HG02938 (cell line): ENCODE results near the gene NFAT5.

ENCODE experiments used
- ATAC-seq: cut with Tn5 transposase; IDR thresholded peaks from one replicate; pipeline ENCODE4 v1.9.1; 2021; ENCODE audit warnings: mild to moderate bottlenecking, moderate library complexity; ENCODE audit not compliant: unreplicated experiment

The NFAT5 gene

DNA sequence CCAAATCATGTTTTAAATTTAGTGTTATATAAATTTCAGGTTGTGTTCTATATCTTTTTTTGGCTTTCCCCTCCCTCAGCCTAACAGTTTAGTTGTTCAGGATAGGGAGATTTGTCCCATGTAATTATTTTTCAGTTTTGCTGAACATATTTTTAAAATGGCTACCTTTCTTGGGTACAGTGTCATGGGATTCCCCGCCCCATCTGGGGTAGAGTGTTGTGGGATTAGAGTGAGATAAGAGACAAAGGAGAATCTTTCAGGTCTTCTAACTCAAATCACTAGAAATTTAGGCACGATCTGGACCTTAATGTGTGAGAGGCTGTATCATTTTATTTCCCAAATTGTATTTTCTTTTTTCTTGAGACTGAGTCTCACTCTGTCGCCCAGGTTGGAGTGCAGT lies 24.8 kb downstream of the NFAT5 start:
- no peak for ATAC-seq

DNA sequence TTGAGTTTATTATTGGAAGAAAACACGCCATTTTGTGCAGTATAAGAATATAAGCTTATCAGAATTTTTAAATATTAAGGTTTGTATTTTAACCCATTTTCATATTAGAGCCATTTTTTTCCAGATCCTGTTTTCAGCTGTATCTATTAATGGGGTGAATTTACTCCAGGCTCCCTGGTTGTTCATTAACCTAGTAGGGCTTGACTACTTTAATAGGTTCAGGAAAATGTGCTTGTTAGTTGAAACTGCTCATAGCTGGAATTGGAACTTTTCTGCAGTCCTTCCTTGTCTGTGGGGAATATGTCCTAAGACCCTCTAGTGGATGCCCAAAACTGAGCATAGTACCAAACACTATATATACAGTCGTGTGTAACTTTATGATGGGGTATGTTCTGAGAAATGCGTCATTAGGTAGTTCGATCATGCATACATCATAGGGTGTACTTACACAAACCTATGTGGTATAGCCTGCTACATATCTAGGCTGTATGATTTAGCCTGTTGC lies 28.0 kb downstream of the NFAT5 start:
- no peak for ATAC-seq

DNA sequence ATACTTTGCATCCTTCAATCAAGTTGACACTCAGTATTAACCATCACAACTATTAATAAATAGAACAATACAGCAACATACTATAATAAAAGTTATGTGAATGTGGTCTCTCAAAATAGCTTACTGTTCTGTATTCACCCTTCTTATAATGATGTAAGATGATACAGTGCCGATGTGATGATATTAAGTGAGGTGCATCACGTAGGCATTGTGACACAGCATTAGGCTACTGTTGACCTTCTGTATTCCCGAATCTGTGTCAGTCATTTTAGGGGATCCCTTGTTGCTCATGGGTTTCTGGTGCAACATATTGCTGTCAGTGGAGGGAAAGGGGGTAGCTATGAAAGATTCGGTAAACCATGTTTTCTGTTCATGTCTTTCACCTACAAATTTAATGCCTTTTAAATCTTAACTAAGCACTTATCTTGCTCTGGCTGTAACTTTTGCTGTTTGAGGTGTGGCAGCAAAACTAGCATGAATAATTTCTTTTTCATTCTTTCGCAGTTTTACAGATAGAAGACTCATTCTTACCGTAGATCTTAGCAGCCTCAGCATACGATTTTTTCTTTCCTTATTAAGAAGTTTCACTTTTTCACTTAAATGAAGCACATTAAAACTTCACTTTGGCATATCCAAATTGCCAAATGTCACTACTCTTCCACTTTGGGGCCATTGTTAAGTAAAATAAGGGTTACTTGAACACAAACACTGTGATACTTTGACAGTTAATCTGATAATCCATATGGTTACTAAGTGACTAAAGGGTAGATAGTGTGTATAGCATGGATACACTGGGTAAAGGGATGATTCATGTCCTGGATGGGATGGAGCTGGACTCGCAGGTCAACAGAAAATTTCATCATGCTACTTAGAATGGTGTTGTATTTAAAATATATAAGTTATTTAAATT lies 29.6 kb downstream of the NFAT5 start:
- ATAC-seq, result no peak

DNA sequence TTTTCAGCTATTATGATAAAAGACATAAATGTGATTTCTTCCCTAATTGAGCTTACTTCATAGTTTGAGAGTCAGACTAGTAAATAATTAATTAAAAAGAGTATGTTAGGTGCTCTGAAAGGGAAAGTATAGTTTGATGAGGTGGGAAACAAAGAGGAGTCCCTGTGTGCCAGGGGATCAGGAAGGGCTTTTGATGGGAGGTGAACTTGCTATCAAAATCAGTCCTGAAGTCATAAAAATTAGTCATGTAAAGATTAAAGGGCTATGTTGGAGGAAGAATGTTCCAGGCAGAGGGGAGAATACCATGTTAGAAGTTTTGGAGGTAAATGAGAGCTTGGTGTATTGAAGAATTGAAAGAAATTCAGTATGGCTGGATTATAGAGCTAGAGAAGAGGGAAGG lies 31.0 kb downstream of the NFAT5 start:
- ATAC-seq, result no peak

DNA sequence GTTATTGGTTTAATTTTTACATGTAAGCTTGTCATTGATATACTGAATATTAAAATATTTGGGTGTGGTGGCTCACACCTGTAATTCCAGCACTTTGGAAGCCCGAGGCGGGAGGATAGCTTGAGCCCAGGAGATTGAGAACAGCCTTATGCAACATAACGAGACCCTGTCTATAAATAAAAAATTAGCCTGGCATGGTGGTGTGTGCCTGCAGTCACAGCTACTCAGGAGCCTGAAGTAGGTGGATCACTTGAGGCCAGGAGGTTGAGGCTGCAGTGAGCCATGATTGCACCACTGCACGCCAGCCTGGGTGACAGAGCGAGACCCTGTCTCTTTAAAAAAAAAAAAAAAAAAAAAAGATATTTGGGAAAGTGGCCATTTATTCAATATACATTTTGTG lies 32.3 kb downstream of the NFAT5 start:
- no peak for ATAC-seq

DNA sequence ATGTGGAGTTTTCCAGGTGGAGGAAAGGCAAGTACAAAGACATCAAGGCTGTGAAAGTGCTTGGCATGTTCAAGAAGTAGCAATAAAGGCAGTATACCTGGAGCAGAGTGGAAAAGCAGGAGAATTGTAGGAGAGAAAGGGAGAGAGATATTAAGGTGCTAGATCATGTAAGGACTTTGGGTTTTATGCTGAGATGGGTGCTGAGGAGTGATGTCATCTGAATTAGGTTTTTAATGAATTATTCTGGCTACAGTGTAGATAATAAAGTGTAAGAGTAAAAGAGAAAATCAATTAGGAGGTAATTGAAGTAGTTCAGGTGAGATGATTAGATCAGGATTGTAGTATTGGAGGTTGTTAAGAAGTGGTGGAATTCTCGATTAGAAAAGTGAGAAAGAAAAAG lies 34.0 kb downstream of the NFAT5 start:
- no peak for ATAC-seq

DNA sequence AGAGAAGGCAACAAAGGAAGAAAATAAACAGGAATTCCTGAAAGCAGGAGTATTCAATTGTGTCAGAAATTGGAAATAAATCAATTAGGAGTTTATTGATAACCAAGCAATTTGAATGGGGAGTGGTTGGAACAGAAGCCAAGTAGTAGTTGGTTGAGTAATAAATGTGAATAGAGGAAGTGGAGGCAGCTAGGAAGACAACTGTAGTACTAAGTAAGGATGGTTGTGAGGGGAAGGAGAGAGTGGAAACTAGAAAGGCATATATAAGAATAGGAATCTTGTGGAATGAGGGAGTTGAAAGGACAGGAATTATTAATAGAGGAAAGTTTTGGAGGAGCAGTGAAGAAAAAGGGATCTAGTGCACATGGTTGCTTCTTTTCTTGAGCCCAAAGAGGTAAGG lies 34.4 kb downstream of the NFAT5 start:
- ATAC-seq, result no peak

DNA sequence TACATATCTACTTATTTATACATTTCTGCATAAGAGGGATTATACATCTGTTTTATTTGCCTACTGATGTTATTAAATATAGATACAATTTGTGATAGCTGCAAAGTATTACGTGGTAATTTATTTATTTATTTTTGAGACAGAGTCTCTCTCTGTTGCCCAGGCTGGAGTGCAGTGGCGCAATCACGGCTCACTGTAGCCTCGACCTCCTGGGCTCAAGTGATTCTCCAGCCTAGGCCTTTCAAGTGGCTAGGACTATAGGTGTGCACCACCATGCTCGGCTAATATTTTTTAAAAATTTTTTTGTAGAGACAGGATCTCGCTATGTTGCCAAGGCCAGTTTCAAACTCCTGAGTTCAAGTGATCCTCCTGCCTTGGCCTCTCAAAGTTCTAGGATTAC lies 35.5 kb downstream of the NFAT5 start:
- ATAC-seq, result no peak

DNA sequence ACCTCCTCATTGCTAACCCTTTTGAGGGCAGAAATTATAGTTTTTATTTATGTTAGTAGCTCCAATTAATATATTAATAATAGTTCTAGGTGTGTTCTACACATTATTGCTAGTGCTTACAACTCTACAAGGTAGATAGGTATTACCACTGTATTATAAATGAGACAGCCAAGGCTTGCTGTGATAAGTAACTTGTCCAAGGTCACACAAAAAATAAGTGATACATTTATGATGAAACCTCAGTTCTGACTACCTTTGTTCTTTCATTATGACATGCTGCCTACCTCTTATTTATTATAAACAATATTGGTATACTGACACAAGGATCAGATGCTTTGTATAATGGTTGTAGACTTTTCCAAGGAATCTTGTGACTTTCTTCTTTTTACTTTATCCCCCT lies 41.2 kb downstream of the NFAT5 start:
- no peak for ATAC-seq

DNA sequence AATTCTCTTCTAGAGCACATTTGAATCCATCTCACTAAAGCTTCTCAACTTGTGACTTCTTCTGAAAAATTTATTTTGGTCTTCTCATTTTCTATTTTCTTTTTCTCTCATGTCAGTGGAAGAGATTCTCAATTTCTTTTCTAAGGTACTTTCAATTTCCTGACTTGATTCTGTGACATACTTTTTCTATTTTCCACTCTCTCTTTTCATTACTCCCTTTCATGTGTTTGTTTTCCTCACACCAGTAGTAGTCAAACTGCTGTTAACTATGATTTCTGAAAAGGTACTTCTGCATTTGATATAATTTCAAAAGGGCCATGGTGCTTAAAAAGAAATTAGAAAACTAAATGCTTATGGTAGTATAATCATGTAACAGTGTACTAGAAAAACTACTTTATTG lies 41.9 kb downstream of the NFAT5 start:
- no peak for ATAC-seq

DNA sequence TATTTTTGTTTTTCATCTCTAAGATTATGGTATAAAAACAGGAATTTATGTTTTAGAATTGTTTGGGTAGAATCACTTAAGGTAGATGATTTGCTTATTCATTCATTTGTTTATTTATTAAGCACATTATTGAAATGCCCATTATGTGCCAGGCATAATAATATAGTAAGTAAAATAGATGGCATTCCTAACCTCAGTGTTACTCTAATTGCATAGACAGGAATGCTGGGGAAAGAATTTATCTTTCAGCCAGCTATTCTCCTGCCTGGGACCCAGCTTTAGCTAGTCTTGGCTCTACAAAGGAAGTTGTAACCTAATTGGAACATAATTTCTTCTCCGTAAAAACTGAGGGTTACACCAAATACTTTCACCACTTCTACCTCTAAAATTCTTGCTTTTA lies 44.6 kb downstream of the NFAT5 start:
- ATAC-seq, result no peak

DNA sequence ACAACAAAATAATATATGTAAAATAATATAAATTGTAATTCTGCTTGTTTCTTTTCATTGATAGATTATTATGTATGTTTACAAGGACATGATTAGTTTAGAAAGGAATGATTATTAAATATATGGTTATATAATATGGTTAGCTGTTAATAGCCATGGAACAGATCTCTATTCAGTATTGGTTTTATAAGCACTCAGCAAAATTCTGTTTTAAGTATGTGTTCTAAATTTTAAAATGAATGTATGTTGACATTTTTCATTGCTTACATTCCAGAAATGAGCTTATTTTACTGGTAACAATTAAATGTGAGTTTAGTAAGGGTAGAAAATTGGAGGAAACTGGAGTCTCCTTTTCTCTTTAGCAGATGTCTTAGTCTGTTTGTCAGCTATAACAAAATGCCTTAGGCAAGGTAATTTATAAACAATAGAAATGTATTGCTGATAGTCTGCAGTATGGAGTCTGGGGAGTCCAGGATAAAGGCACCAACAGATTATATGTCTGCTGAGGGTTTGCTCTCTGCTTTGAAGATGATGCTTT lies 45.4 kb downstream of the NFAT5 start:
- ATAC-seq, result no peak

DNA sequence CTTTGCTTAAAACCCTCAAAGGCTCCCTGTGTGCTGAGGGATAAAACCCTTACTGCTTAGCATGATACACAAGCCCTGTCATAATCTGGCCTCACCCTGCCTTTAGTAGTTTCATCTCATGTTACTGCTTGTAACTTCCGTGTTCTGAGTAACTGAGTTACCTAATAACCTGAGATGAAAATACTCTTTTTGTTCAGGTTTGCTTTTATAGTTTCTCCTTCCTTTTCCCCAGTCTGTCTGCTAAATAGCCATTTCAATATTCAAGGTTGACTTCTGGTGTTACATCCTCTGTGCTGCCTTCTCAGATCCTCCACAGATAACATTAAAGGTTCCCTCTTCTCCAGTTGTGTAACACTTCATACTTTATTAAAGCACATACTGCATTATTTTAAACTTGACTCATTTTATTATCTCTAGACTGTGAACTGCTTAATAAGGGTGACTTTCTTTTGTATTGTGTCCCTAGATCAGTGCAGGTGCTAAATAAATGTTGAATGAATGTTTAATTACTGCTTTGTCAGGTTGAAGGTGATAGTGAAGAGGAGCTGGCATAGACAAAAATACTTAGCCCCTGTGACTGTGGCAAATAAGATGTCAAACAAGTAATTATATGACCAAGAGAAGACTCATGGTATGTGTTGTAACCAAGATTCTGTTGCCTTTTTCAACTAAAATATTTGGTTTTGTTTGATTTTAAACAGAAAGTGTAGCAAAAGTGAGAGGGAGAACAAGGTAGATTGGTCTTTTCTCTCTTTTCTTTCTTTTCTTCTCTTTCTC lies 47.8 kb downstream of the NFAT5 start:
- ATAC-seq, result no peak

DNA sequence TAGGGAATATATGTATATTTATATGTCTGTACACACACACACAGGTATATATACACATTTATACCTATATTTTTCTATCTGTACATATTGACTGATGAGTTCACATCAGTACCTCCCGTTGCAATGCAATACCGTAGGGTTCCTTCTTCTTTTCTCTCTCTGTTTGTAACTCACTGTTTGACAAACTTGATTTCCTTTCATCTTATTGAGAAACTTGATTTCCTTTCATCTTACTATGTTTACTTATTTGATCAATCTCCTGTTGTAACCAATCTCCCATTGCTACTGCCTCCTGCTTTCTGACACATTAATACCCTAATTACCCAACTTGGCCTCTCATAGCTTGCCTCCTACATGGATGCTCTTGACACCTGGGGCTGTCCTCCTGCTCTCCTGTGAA lies 49.8 kb downstream of the NFAT5 start:
- no peak for ATAC-seq

DNA sequence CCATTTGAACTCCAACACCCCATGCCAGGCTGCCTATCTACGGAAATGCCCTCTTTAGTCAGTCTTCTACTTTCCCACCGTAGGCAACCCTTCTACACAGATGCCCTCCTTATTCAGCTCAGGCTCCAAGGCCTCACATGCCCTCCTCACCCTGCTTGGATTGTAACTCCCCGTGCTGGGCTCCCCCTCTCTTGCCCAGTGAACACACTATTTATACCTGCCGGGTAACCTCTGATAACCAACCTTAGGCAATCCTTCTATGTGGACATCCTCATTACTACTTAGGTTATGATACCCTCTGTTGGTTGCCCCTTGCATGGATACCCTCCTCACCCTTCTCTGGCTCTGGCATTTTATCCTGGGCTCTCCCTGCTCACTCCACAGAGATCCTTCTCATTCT lies 50.3 kb downstream of the NFAT5 start:
- no peak for ATAC-seq

DNA sequence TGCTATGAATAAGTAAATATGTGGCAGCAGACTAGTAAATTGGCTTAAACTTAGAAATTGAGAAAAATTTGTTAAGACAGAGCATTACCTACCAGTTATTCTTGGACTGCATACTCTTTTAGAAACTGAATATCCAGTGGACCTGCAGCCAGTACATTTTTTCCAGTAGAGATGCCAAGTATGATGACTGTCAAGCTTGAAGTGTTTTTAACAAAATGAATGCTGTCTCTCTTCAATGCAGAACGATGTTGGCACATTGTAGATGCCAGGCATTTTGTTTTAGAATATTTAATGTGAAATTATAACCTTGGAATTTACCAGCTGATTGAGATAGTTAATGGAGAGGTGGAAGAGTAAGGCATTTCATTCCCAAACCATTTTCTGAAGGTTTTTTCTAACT lies 52.5 kb downstream of the NFAT5 start:
- no peak for ATAC-seq

DNA sequence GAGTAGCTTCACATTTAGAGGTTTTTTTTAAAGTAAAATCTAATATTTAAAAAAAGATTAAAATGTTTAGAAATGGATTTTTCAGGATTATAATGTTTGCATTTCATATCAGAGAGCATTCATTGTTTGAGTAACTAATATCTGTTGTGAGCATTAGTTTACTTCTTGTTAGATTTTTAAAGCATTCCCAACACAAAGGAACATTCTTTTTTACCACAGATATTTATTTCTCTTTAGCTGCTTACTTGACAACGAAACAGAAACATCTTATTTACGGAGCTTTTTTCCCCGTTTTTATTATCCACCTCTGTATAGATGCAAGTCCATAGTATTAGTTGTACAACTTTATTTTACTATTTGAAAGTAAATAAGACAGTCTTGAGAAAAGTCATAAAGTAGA lies 53.0 kb downstream of the NFAT5 start:
- ATAC-seq, result no peak

DNA sequence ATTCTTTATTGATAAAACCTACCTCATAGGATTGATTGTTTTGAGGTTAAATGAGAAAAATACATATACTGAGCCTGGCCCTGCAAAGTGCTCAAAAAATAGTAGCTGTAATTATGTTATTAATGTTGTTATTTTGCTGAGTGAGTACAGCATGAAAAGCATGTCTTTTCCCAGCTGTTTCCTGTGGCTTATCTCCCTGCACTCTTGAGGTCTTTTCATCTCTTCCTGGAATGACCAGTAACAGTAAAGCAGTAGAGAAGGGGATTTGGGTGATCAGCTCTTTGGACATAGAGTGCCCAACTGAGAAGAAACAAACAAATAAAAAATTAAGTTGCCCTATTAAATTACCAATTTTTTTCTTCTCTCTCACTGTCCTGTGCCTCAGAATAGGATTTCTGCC lies 53.7 kb downstream of the NFAT5 start:
- no peak for ATAC-seq

DNA sequence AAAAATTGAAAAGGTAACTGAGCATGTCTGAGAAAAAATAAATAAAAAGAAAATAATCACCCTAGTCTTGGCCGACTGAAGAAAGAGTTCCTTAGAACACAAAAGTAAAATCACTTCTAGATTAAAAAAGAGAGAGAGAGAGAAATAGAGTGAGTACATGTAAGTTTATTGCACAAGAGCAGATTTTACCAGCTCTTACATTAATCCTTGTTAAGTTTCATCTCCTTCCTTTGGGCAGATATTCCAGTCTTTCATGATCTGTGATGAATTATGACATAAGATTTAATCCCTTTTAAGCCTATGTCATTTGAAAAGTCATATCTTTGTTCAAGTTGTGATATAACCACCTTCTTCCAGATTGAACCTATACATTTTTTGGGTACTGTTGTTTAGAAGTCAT lies 54.8 kb downstream of the NFAT5 start:
- ATAC-seq, result no peak

DNA sequence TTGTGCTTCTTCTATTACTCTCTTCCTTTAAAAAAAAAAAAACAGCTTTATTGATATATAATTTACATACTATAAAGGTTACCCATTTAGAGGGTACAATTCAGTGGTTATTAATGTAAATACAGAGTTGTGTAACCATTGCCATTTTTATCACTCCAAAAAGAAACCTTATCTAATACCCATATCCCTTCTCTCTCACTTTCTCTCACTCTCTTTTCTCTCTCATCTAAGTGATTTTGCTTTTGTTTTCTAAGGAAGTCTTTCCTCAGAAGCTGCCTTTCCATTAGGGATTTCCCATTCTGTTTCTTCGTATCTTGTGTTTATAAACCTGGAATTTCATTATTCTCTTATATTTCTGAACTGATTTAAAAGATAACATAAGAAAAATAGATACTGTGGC lies 55.5 kb downstream of the NFAT5 start:
- ATAC-seq, result no peak

DNA sequence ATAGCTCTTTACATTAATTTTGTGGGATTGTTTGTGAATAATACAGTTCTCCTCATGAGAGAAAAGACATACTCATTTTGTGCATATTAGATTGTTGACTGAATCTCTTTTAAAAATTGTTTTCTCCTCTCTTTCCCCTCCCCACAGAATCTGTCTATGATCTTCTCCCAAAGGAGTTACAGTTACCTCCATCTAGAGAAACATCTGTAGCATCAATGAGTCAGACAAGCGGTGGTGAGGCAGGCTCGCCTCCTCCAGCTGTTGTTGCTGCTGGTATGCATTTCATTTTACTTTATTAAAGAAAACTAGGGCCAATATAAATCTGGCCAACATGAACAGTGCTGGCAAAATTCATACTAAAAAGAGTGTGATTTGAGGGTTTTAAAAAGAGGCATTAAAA lies 60.5 kb downstream of the NFAT5 start:
- no peak for ATAC-seq

DNA sequence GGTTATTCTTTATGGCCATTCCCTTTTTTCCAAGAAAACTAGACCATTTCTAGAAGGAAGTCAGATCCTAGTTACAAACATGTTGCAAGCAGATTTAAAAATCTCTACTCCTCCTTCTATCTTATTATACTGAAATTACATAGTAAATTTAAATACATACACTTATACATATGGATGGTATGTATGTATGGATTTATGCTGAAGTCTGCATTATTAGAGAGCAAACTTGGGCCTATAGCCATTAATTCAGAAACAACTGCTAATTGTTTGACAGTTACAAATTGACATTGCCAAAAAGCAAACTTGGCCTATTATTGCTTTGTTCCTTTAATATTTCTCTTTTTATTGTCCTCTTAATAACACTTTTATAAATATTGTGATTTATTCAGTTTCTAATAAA lies 67.1 kb downstream of the NFAT5 start:
- no peak for ATAC-seq
